ENCODE data around the gene RECQL5. TPM values are rescaled to one million over a fixed set of nuclear protein-coding genes. Genes with fewer than 3 reads are reported as not detected.
"Not testable (repeated sequence)": the region's sequence is repeated elsewhere in the genome, so short reads cannot be mapped to it uniquely, and the experiment has no call there.

The RECQL5 gene
- total RNA-seq, 2 donors from 2014 or later, result 54.3 TPM

DNA sequence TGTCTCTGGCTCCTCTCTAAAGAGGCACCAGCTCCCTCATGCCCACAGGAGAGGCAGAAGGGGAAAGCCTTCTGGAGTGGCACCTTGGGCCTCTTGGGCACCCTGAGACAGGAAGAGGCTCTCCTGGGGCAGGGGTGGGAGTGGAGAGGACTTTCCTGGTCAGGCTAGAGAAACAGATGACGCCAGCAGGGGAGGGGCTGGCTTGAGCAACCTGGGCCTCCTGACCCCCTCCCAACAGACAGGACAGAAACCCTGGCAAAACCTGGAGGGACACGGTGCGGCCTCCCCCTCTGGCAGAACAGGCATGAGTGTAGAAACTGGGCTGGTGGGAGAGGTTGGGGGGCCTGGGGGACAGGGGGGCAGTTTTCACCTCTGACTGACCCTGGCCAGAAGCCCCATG is 27.6 kb downstream of the RECQL5 start:
- no peaks in the 10 kb centered on the region for H3K27me3 Mint-ChIP-seq (ENCODE audit: insufficient read depth)
- 94 to 100% methylated on average over 3 of the region's 3 CpGs for WGBS, 2 experiments (ENCODE audit: insufficient coverage in 1 of 2, insufficient read length in 1 of 2)
- peaks cover 9% of the 10 kb centered on the region for H3K36me3 Mint-ChIP-seq (ENCODE audit: low read depth)
- H3K4me3 ChIP-seq (ENCODE audit: low read length), result no peak overlapping the region
- H3K9ac ChIP-seq (ENCODE audit: extremely low read depth, low read length, poor library complexity, severe bottlenecking), result no peak overlapping the region
- H3K36me3 ChIP-seq (ENCODE audit: control insufficient read depth, insufficient read depth, low read length), result peaks cover 7% of the 10 kb centered on the region
- H3K4me1 ChIP-seq (ENCODE audit: control insufficient read depth, insufficient read depth, low read length), result no peaks in the 10 kb centered on the region
- H3K9me3 ChIP-seq (ENCODE audit: control insufficient read depth, low read length), result no peaks in the 10 kb centered on the region
- peak; percentile 38 for DNase-seq
- no peak overlapping the region for H3K27ac Mint-ChIP-seq
- H3K27ac ChIP-seq (ENCODE audit: low read depth, low read length), result no peak overlapping the region
- H3K9me3 Mint-ChIP-seq, result no peaks in the 10 kb centered on the region
- H3K4me3 Mint-ChIP-seq, result no peak overlapping the region
- no peaks in the 10 kb centered on the region for H3K27me3 ChIP-seq (ENCODE audit: control insufficient read depth, insufficient read depth, low read length, poor library complexity, severe bottlenecking)
- H3K4me1 Mint-ChIP-seq, result peaks cover 5% of the 10 kb centered on the region
- no peak for TF ChIP-seq CTCF (conservative IDR thresholded peaks at IDR 0.05)

- peaks cover 7% of the 10 kb centered on the region for H3K4me1 Mint-ChIP-seq
- H3K36me3 Mint-ChIP-seq (ENCODE audit: low read depth), result peaks cover 9% of the 10 kb centered on the region
- no peak overlapping the region for H3K4me3 ChIP-seq (ENCODE audit: low read length)
- no peak overlapping the region for H3K4me3 Mint-ChIP-seq
- 93 to 98% methylated on average over 8 to 13 of the region's 13 CpGs for WGBS, 2 experiments (ENCODE audit: insufficient coverage in 1 of 2, insufficient read length in 1 of 2)
- TF ChIP-seq CTCF (conservative IDR thresholded peaks at IDR 0.05), result no peak
- DNase-seq, result no peak
- H3K27me3 Mint-ChIP-seq (ENCODE audit: insufficient read depth), result no peaks in the 10 kb centered on the region
- peaks cover 7% of the 10 kb centered on the region for H3K36me3 ChIP-seq (ENCODE audit: control insufficient read depth, insufficient read depth, low read length)
- no peak overlapping the region for H3K27ac ChIP-seq (ENCODE audit: low read depth, low read length)
- H3K9me3 Mint-ChIP-seq, result no peaks in the 10 kb centered on the region
- H3K4me1 ChIP-seq (ENCODE audit: control insufficient read depth, insufficient read depth, low read length), result no peaks in the 10 kb centered on the region
- no peak overlapping the region for H3K9ac ChIP-seq (ENCODE audit: extremely low read depth, low read length, poor library complexity, severe bottlenecking)
- H3K9me3 ChIP-seq (ENCODE audit: control insufficient read depth, low read length), result no peaks in the 10 kb centered on the region
- H3K27me3 ChIP-seq (ENCODE audit: control insufficient read depth, insufficient read depth, low read length, poor library complexity, severe bottlenecking), result no peaks in the 10 kb centered on the region
- no peak overlapping the region for H3K27ac Mint-ChIP-seq
Observed at GRCh38 chr17:75638893-75639292, 28.1 kb downstream of the RECQL5 start.

GRCh38 chr17:75638039-75638438 is 28.9 kb downstream of the RECQL5 start:
- WGBS, 2 experiments (ENCODE audit: insufficient coverage in 1 of 2, insufficient read length in 1 of 2), result 91 to 94% methylated on average over 8 to 12 of the region's 12 CpGs
- not testable (repeated sequence) for DNase-seq; H3K27me3 ChIP-seq (ENCODE audit: control insufficient read depth, insufficient read depth, low read length, poor library complexity, severe bottlenecking); H3K36me3 Mint-ChIP-seq (ENCODE audit: low read depth); H3K4me3 ChIP-seq (ENCODE audit: low read length); H3K4me3 Mint-ChIP-seq; H3K36me3 ChIP-seq (ENCODE audit: control insufficient read depth, insufficient read depth, low read length); H3K27ac ChIP-seq (ENCODE audit: low read depth, low read length); H3K4me1 ChIP-seq (ENCODE audit: control insufficient read depth, insufficient read depth, low read length); H3K27me3 Mint-ChIP-seq (ENCODE audit: insufficient read depth); H3K9me3 ChIP-seq (ENCODE audit: control insufficient read depth, low read length); H3K9me3 Mint-ChIP-seq; H3K27ac Mint-ChIP-seq; H3K9ac ChIP-seq (ENCODE audit: extremely low read depth, low read length, poor library complexity, severe bottlenecking)
- peaks cover 16% of the 10 kb centered on the region for H3K4me1 Mint-ChIP-seq

GRCh38 chr17:75637551-75637950 is 29.4 kb downstream of the RECQL5 start:
- H3K4me1 Mint-ChIP-seq, result peaks cover 16% of the 10 kb centered on the region
- Histone ChIP-seq H3K9ac (ENCODE audit: extremely low read depth, low read length, poor library complexity, severe bottlenecking) (no peak overlapping the region), H3K27ac (ENCODE audit: low read depth, low read length) (no peak overlapping the region), H3K9me3 (ENCODE audit: control insufficient read depth, low read length) (no peaks in the 10 kb centered on the region), H3K4me3 (ENCODE audit: low read length) (no peak overlapping the region), H3K36me3 (ENCODE audit: control insufficient read depth, insufficient read depth, low read length) (peaks cover 6% of the 10 kb centered on the region), H3K27me3 (ENCODE audit: control insufficient read depth, insufficient read depth, low read length, poor library complexity, severe bottlenecking) (no peaks in the 10 kb centered on the region), H3K4me1 (ENCODE audit: control insufficient read depth, insufficient read depth, low read length) (peaks cover 8% of the 10 kb centered on the region)
- H3K27ac Mint-ChIP-seq, result no peak overlapping the region
- DNase-seq, result no peak
- H3K9me3 Mint-ChIP-seq, result no peaks in the 10 kb centered on the region
- TF ChIP-seq CTCF (conservative IDR thresholded peaks at IDR 0.05), result no peak
- WGBS, 2 experiments (ENCODE audit: insufficient coverage in 1 of 2, insufficient read length in 1 of 2), result 93 to 100% methylated on average over 3 to 7 of the region's 7 CpGs
- no peak overlapping the region for H3K4me3 Mint-ChIP-seq
- peaks cover 4% of the 10 kb centered on the region for H3K36me3 Mint-ChIP-seq (ENCODE audit: low read depth)
- H3K27me3 Mint-ChIP-seq (ENCODE audit: insufficient read depth), result no peaks in the 10 kb centered on the region
